Measurements from ENCODE around the gene TSHZ2. TPM values are rescaled to one million over a fixed set of nuclear protein-coding genes. Genes with fewer than 3 reads are reported as not detected.

TSHZ2 gene
- total RNA-seq, 1 experiment from 2014 or later: 0.20 TPM

GRCh38 chr20:53296025-53296424 is 323.9 kb downstream of the TSHZ2 start (continued):
- TF ChIP-seq, protein P1, sequence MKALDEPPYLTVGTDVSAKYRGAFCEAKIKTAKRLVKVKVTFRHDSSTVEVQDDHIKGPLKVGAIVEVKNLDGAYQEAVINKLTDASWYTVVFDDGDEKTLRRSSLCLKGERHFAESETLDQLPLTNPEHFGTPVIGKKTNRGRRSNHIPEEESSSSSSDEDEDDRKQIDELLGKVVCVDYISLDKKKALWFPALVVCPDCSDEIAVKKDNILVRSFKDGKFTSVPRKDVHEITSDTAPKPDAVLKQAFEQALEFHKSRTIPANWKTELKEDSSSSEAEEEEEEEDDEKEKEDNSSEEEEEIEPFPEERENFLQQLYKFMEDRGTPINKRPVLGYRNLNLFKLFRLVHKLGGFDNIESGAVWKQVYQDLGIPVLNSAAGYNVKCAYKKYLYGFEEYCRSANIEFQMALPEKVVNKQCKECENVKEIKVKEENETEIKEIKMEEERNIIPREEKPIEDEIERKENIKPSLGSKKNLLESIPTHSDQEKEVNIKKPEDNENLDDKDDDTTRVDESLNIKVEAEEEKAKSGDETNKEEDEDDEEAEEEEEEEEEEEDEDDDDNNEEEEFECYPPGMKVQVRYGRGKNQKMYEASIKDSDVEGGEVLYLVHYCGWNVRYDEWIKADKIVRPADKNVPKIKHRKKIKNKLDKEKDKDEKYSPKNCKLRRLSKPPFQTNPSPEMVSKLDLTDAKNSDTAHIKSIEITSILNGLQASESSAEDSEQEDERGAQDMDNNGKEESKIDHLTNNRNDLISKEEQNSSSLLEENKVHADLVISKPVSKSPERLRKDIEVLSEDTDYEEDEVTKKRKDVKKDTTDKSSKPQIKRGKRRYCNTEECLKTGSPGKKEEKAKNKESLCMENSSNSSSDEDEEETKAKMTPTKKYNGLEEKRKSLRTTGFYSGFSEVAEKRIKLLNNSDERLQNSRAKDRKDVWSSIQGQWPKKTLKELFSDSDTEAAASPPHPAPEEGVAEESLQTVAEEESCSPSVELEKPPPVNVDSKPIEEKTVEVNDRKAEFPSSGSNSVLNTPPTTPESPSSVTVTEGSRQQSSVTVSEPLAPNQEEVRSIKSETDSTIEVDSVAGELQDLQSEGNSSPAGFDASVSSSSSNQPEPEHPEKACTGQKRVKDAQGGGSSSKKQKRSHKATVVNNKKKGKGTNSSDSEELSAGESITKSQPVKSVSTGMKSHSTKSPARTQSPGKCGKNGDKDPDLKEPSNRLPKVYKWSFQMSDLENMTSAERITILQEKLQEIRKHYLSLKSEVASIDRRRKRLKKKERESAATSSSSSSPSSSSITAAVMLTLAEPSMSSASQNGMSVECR (CRISPR knock-in tag; IDR thresholded peaks at IDR 0.05; ENCODE audit: borderline replicate concordance): no peak
- TF ChIP-seq ATF2 (CRISPR knock-in tag; IDR thresholded peaks at IDR 0.05; ENCODE audit: borderline replicate concordance, low read depth) (no peak), NFE2L1 (CRISPR knock-in tag; IDR thresholded peaks at IDR 0.05) (no peak), E2F1 (CRISPR knock-in tag; IDR thresholded peaks at IDR 0.05) (no peak), ATF6 (CRISPR knock-in tag; IDR thresholded peaks at IDR 0.05) (no peak), ZNF396 (CRISPR knock-in tag; IDR thresholded peaks at IDR 0.05; ENCODE audit: borderline replicate concordance) (no peak), ZNF219 (CRISPR knock-in tag; IDR thresholded peaks at IDR 0.05; ENCODE audit: borderline replicate concordance) (no peak), E2F4 (CRISPR knock-in tag; IDR thresholded peaks at IDR 0.05; ENCODE audit: borderline replicate concordance, low read depth) (no peak)
- TF ChIP-seq, protein P2, sequence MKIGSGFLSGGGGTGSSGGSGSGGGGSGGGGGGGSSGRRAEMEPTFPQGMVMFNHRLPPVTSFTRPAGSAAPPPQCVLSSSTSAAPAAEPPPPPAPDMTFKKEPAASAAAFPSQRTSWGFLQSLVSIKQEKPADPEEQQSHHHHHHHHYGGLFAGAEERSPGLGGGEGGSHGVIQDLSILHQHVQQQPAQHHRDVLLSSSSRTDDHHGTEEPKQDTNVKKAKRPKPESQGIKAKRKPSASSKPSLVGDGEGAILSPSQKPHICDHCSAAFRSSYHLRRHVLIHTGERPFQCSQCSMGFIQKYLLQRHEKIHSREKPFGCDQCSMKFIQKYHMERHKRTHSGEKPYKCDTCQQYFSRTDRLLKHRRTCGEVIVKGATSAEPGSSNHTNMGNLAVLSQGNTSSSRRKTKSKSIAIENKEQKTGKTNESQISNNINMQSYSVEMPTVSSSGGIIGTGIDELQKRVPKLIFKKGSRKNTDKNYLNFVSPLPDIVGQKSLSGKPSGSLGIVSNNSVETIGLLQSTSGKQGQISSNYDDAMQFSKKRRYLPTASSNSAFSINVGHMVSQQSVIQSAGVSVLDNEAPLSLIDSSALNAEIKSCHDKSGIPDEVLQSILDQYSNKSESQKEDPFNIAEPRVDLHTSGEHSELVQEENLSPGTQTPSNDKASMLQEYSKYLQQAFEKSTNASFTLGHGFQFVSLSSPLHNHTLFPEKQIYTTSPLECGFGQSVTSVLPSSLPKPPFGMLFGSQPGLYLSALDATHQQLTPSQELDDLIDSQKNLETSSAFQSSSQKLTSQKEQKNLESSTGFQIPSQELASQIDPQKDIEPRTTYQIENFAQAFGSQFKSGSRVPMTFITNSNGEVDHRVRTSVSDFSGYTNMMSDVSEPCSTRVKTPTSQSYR (CRISPR knock-in tag; IDR thresholded peaks at IDR 0.05): no peak

DNA sequence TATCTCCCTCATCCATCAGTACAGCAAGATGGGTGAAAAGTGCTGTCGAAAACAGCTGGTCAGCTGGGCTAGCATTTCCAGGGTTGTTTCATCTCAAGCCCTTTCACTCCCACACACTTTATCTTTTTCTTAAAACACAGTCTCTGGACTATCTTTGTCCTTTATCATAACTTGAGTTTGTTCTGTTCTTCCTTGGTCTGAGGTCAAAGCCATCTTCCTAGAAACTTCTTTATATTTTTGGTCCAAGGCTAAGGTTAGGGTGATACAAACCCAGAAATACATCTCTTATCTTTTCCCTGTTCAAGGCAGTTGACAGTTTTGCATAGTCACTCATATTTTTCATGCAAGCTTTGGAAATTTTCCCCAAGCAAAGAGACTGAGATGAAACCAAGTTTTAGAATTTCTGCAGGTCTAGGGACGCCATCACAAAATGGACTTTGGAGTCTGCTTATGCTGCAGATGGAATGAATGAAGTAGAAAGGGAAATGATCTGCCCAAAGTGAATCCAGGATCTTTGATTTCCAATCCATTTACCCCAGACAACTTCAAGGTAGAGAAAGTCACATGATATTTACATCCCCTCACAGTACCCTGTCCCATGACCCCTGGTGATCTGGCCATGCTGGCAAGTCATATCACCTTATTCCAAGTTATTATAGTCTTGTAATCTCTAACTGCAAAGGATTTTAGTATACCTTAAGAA is 324.4 kb downstream of the TSHZ2 start:
- no peaks in the 10 kb centered on the region for H3K4me1 Mint-ChIP-seq
- H3K36me3 Mint-ChIP-seq: no peaks in the 10 kb centered on the region
- CTCF ChIA-PET: interaction anchor here (0.7 to 1.2 kb wide), 2 partner anchors 88 to 140 kb away, joined by 4 to 5 read pairs; no protein-coding TSS in a partner anchor
- ATAC-seq (no peak), DNase-seq (ENCODE audit: low spot score) (no peak)
- POLR2A ChIA-PET: interaction anchor here (0.7 kb wide), 1 partner anchor 1147 kb away, joined by 4 read pairs; no protein-coding TSS in a partner anchor
- no peaks in the 10 kb centered on the region for H3K27me3 Mint-ChIP-seq (ENCODE audit: low read depth)
- 0 out of 2 replicates have a peak, but pooled peaks cover 3% of the 10 kb centered on the region for H3K9me3 Mint-ChIP-seq
- no peak overlapping the region for H3K4me3 Mint-ChIP-seq
- H3K27ac Mint-ChIP-seq: no peak overlapping the region
- no peak for TF ChIP-seq ATF2 (CRISPR knock-in tag; IDR thresholded peaks at IDR 0.05; ENCODE audit: borderline replicate concordance, low read depth)
- TF ChIP-seq AFF4 (CRISPR knock-in tag; IDR thresholded peaks at IDR 0.05; ENCODE audit: borderline replicate concordance): no peak
- no peak for TF ChIP-seq SMAD3 (CRISPR knock-in tag; IDR thresholded peaks at IDR 0.05; ENCODE audit: borderline replicate concordance)
- no peak for TF ChIP-seq RORB (CRISPR knock-in tag; IDR thresholded peaks at IDR 0.05)
- TF ChIP-seq, protein P3, sequence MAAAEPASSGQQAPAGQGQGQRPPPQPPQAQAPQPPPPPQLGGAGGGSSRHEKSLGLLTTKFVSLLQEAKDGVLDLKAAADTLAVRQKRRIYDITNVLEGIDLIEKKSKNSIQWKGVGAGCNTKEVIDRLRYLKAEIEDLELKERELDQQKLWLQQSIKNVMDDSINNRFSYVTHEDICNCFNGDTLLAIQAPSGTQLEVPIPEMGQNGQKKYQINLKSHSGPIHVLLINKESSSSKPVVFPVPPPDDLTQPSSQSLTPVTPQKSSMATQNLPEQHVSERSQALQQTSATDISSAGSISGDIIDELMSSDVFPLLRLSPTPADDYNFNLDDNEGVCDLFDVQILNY (CRISPR knock-in tag; IDR thresholded peaks at IDR 0.05): no peak

Data from WTC11 (cell line).